Effector memory CD4-positive, alpha-beta T cell (primary cell): ENCODE measurements around the gene BTBD18.
"Not testable (repeated sequence)": the region's sequence is repeated elsewhere in the genome, so short reads cannot be mapped to it uniquely, and the experiment has no call there.

ENCODE experiments used
- DNase-seq, 3 donors: peaks; one replicate each; pipeline ENCODE4 v3.0.0-alpha.2; 2020
- H3K27ac ChIP-seq: 2 replicates; pipeline ENCODE4 v1.7.0; 2013; ENCODE audit warnings: mild to moderate bottlenecking, low read length, moderate library complexity; ENCODE audit not compliant: insufficient read depth, poor library complexity, severe bottlenecking
- H3K27me3 ChIP-seq: replicated peaks from 2 replicates; pipeline ENCODE4 v1.7.0; 2013; ENCODE audit warnings: mild to moderate bottlenecking, low read length; ENCODE audit not compliant: insufficient read depth, control insufficient read depth, poor library complexity, severe bottlenecking
- H3K36me3 ChIP-seq: 2 replicates; pipeline ENCODE4 v1.7.0; 2013; ENCODE audit warnings: mild to moderate bottlenecking, low read length, moderate library complexity; ENCODE audit not compliant: control insufficient read depth, insufficient read depth
- H3K4me1 ChIP-seq: 2 replicates; pipeline ENCODE4 v1.7.0; 2013; ENCODE audit warnings: low read length, mild to moderate bottlenecking; ENCODE audit not compliant: control insufficient read depth, insufficient read depth, poor library complexity, severe bottlenecking
- H3K4me3 ChIP-seq: 2 replicates; pipeline ENCODE4 v1.7.0; 2013; ENCODE audit warnings: low read length, low read depth, mild to moderate bottlenecking; ENCODE audit not compliant: insufficient read depth, poor library complexity, severe bottlenecking
- H3K9me3 ChIP-seq: 2 replicates; pipeline ENCODE4 v1.7.0; 2013; ENCODE audit warnings: mild to moderate bottlenecking, low read length, moderate library complexity; ENCODE audit not compliant: control insufficient read depth

Gene BTBD18

DNA sequence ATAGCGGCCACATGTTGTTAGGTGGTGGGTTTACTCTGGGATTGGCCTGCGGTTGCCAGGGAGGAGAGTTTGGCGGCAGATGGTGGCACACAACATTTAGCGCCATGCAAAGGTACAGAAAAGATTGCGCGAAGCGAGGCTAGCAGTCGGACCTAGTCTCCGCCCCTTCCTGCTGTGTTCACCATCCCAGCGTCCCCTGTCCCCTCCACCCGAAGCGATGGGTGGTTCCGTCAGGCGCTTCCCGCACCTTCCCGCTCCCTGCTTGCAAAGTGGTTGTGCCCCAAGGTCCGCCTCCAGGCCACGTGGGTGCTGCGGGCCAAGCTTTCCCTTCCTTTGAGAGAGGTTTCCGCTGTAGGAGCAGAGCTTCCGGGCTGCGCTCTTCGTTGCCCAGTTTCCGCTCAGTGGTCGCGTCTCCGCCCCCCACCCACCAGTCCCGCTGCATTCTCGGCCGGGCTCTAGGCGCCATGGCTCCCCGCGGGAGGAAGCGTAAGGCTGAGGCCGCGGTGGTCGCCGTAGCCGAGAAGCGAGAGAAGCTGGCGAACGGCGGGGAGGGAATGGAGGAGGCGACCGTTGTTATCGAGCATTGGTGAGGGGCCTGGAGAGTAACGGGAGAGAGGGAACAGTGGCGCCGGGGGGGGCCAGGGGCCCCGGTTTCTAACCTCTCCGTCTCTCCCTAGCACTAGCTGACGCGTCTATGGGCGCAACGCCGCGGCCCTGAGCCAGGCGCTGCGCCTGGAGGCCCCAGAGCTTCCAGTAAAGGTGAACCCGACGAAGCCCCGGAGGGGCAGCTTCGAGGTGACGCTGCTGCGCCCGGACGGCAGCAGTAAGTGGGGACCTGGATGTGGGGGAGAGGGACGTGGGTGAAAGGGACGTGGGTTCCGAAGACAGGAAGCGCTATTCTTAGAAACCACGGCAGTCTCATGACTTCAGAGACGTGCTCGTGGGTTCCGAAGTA is 10.2 kb downstream of the BTBD18 start, which contains the start of gene SELENOH:
SELENOH (plus strand) TSS at position 360 of the 955 bp plus-strand sequence; CDS start at position 465, 105 bp downstream.
- Histone ChIP-seq H3K4me1 (peaks cover 11% of the 10 kb centered on the region), H3K36me3 (peaks cover 38% of the 10 kb centered on the region)

DNA sequence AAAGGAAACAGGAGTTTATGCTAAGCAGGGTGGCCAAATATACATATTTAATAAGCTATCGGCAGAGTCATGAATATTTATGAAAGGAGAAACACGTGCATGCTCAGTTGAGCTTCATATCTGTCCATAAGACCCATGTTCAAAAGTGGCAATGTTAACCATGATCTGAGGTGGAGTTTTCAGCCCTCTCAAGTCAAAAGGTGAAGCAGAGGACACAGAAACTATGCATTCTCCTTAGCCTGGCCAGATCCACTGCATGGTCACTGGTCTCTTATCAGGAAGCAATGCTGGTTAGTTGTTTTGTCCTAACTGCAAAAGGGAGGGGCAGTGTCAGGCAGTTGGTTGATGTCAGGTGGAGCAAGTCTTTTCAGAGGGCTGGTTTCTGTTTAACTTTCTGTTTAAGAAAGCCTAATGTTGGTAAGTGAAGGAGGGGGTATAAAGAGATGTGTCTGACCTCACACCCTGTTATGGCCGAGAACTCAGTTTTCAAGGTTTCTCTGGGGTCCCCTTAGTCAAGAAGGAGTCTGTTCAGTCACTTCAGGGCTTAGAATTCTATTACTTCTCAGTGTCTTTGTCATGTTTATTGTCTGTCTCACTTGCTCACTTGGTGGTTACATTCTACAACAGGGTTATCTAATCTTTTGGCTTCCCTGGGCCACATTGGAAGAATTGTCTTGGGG is 15.9 kb downstream of the BTBD18 start:
- no peaks in the 10 kb centered on the region for H3K9me3 ChIP-seq
- H3K4me3 ChIP-seq, result no peak overlapping the region
- no peak for DNase-seq
- H3K27me3 ChIP-seq, result no peaks in the 10 kb centered on the region
- peaks cover 25% of the 10 kb centered on the region for H3K36me3 ChIP-seq
- no peak overlapping the region for H3K27ac ChIP-seq
- peaks cover 3% of the 10 kb centered on the region for H3K4me1 ChIP-seq

More for the DNA sequence above, 10.2 kb downstream of the BTBD18 start, which contains the start of gene SELENOH:
- H3K4me3 ChIP-seq, result peak within 1 kb of the TSS; percentile 87
- H3K27ac ChIP-seq, result peak within 1 kb of the TSS; percentile 92
- no peaks in the 10 kb centered on the region for H3K9me3 ChIP-seq
- H3K27me3 ChIP-seq, result no peaks in the 10 kb centered on the region
- DNase-seq, result peak; percentile 84 to 88 (median 88)

GRCh38 chr11:57732661-57733060 is 19.0 kb downstream of the BTBD18 start:
- Histone ChIP-seq H3K4me1 (no peaks in the 10 kb centered on the region), H3K9me3 (no peaks in the 10 kb centered on the region), H3K36me3 (peaks cover 19% of the 10 kb centered on the region), H3K27ac (no peak overlapping the region), H3K4me3 (no peak overlapping the region), H3K27me3 (no peaks in the 10 kb centered on the region)
- no peak for DNase-seq

GRCh38 chr11:57729479-57729878 is 22.1 kb downstream of the BTBD18 start:
- H3K4me1 ChIP-seq, result no peaks in the 10 kb centered on the region
- DNase-seq, result no peak
- no peaks in the 10 kb centered on the region for H3K27me3 ChIP-seq
- H3K9me3 ChIP-seq, result no peaks in the 10 kb centered on the region
- H3K4me3 ChIP-seq, result no peak overlapping the region
- H3K36me3 ChIP-seq, result peaks cover 15% of the 10 kb centered on the region
- H3K27ac ChIP-seq, result no peak overlapping the region

DNA sequence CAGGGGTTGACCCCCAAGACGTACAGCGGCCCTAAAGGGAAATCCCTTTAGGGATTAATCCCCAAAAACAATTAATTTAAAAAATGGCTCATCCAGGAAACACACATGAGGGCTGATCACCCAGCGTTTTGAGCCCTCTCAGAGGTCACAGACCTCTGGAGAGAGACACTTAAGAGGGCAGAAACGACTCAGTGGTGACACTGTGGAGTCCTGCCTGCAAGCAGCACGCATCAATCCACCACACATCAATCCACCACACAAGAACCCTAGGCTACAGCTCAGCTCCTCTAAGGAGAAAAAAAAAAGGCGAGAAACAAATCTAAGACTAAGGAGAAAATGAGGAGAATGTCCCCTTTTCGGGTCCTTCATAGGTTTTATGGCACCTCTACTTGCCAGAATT is 22.8 kb downstream of the BTBD18 start:
- Histone ChIP-seq H3K9me3 (no peaks in the 10 kb centered on the region), H3K27me3 (no peaks in the 10 kb centered on the region), H3K27ac (no peak overlapping the region), H3K4me1 (no peaks in the 10 kb centered on the region), H3K4me3 (no peak overlapping the region), H3K36me3 (peaks cover 18% of the 10 kb centered on the region)
- no peak for DNase-seq

DNA sequence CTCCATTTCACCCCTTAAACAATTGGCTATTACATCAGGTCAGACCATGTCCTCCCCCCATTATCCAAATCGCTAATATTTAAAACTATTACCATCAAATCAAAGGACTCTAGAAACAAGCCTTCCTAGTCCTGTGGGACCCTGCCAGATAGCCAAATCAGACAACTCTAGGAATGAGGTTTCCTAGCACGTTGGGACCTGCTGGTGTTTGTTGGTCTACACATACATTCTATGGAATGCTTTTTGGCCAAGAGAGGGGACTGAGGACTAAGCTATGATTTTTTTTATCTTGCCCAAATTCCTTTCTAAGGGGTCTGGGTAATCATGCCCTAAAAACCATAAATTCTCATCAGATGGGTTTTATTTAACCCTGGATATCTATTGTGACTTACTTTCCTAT is 24.4 kb downstream of the BTBD18 start:
- no peaks in the 10 kb centered on the region for H3K9me3 ChIP-seq
- no peak overlapping the region for H3K4me3 ChIP-seq
- no peak for DNase-seq
- H3K27me3 ChIP-seq, result no peaks in the 10 kb centered on the region
- no peak overlapping the region for H3K27ac ChIP-seq
- H3K36me3 ChIP-seq, result peaks cover 18% of the 10 kb centered on the region
- no peaks in the 10 kb centered on the region for H3K4me1 ChIP-seq

- not testable (repeated sequence) for H3K9me3 ChIP-seq, H3K4me3 ChIP-seq, H3K27ac ChIP-seq, H3K27me3 ChIP-seq, H3K36me3 ChIP-seq, DNase-seq
- H3K4me1 ChIP-seq, result peaks cover 18% of the 10 kb centered on the region
Observed at GRCh38 chr11:57716726-57717125, 34.9 kb downstream of the BTBD18 start.

- no peak for DNase-seq
- Histone ChIP-seq H3K27ac (no peak overlapping the region), H3K9me3 (no peaks in the 10 kb centered on the region), H3K4me3 (no peak overlapping the region), H3K36me3 (no peaks in the 10 kb centered on the region), H3K27me3 (no peaks in the 10 kb centered on the region), H3K4me1 (peaks cover 24% of the 10 kb centered on the region)
Observed at GRCh38 chr11:57713835-57714234, 37.8 kb downstream of the BTBD18 start.

GRCh38 chr11:57712256-57713150 is 39.1 kb downstream of the BTBD18 start, which contains the start of gene TMX2:
Gene TMX2, plus strand, starts transcription at chr11:57712593. Its CDS starts 26 bp downstream, at chr11:57712619.
- H3K27ac ChIP-seq, result peak within 1 kb of the TSS; percentile 92
- no peaks in the 10 kb centered on the region for H3K27me3 ChIP-seq
- peak within 1 kb of the TSS; percentile 90 for H3K4me3 ChIP-seq
- H3K4me1 ChIP-seq, result peaks cover 24% of the 10 kb centered on the region
- H3K36me3 ChIP-seq, result no peaks in the 10 kb centered on the region
- peak; percentile 79 to 90 (median 86) for DNase-seq
- H3K9me3 ChIP-seq, result no peaks in the 10 kb centered on the region
